HEK293T (cell line): Measurements from ENCODE around the gene ADGRF1.

Experiments
- ARNT ChIP-seq: fragments of 450-650 bp; IDR thresholded peaks from 2 replicates; pipeline ENCODE4 v1.6.1; 2017; ENCODE audit warnings: mild to moderate bottlenecking
- BHLHE40 ChIP-seq: fragments of 450-650 bp; IDR thresholded peaks from 2 replicates; pipeline ENCODE4 v1.6.1; 2016; ENCODE audit warnings: mild to moderate bottlenecking, moderate library complexity, borderline replicate concordance
- CTBP1 ChIP-seq: fragments of 450-650 bp; IDR thresholded peaks from 2 replicates; pipeline ENCODE4 v1.6.1; 2016; ENCODE audit warnings: borderline replicate concordance
- FOXK2 ChIP-seq: fragments of 450-650 bp; IDR thresholded peaks from 2 replicates; pipeline ENCODE4 v1.6.1; 2016; ENCODE audit warnings: mild to moderate bottlenecking
- LEF1 ChIP-seq: fragments of 450-650 bp; IDR thresholded peaks from 2 replicates; pipeline ENCODE4 v1.6.1; 2017; ENCODE audit warnings: mild to moderate bottlenecking, borderline replicate concordance
- NFRKB ChIP-seq: fragments of 450-650 bp; IDR thresholded peaks from 2 replicates; pipeline ENCODE4 v1.6.1; 2016; ENCODE audit warnings: mild to moderate bottlenecking, moderate library complexity
- SP1 ChIP-seq: fragments of 450-650 bp; IDR thresholded peaks from 2 replicates; pipeline ENCODE4 v1.6.1; 2017
- SUZ12 ChIP-seq: fragments of 450-650 bp; IDR thresholded peaks from 2 replicates; pipeline ENCODE4 v1.6.1; 2016; ENCODE audit warnings: mild to moderate bottlenecking
- ZNF384 ChIP-seq: fragments of 450-650 bp; IDR thresholded peaks from 2 replicates; pipeline ENCODE4 v1.6.1; 2016

DNA sequence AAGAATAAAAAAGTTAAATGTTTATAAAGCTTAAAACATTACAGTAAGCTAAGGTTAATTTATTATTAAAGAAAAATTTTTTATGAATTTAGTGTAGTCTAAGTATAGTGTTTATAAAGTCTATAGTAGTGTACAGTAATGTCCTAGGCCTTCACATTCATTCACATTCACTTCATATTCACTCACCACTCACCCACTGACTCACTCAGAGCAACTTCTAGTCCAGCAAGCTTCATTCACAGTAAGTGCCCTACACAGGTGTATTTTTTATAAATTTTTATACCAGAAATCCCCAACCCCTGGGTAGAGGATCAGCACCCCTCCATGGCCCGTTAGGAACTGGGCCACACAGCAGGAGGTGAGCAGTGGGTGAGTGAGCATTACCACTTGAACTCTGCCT lies 24.3 kb upstream of the ADGRF1 start:
- TF ChIP-seq ARNT (no peak), BHLHE40 (no peak), CTBP1 (no peak), ZNF384 (no peak), LEF1 (no peak), SUZ12 (no peak), SP1 (no peak), FOXK2 (no peak), NFRKB (no peak)
